Measurements from ENCODE around the gene MRM2. TPM values are rescaled to one million over a fixed set of nuclear protein-coding genes. Genes with fewer than 3 reads are reported as not detected.

MRM2 gene
- polyA plus RNA-seq, 2 of the 4 experiments (the other 2 are of a cell fraction), result 35.6 to 44.0 TPM

- TF ChIP-seq POLR2A (IDR thresholded peaks at IDR 0.05; ENCODE audit: low read length), result no peak
- TF ChIP-seq, protein P1, sequence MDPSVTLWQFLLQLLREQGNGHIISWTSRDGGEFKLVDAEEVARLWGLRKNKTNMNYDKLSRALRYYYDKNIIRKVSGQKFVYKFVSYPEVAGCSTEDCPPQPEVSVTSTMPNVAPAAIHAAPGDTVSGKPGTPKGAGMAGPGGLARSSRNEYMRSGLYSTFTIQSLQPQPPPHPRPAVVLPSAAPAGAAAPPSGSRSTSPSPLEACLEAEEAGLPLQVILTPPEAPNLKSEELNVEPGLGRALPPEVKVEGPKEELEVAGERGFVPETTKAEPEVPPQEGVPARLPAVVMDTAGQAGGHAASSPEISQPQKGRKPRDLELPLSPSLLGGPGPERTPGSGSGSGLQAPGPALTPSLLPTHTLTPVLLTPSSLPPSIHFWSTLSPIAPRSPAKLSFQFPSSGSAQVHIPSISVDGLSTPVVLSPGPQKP (IDR thresholded peaks at IDR 0.05; ENCODE audit: low read depth, low read length), result no peak
Measured at GRCh38 chr7:2219606-2220005, 22.4 kb downstream of the MRM2 start (continued).

GRCh38 chr7:2219136-2219535 lies 22.9 kb downstream of the MRM2 start:
- ChIA-PET POLR2A (no interaction called here), CTCF (no interaction called here)
- no peak overlapping the region for H3K27ac ChIP-seq
- no peak for ATAC-seq
- H3K4me3 ChIP-seq, result no peak overlapping the region
- FAIRE-seq, result no peak
- H3K4me1 ChIP-seq, result no peaks in the 10 kb centered on the region
- DNase-seq (ENCODE audit: low read depth in 1 of 2, low spot score in 1 of 2), result no peak
- TF ChIP-seq USF2 (IDR thresholded peaks at IDR 0.05) (no peak), CTCF (IDR thresholded peaks at IDR 0.05) (no peak), RARB (CRISPR knock-in tag; IDR thresholded peaks at IDR 0.05) (no peak), HEYL (CRISPR knock-in tag; IDR thresholded peaks at IDR 0.05) (no peak), ZSCAN20 (CRISPR knock-in tag; IDR thresholded peaks at IDR 0.05) (no peak), HOXB5 (CRISPR knock-in tag; IDR thresholded peaks at IDR 0.05) (no peak), E2F6 (IDR thresholded peaks at IDR 0.05; ENCODE audit: borderline replicate concordance, low read depth) (no peak), SMC3 (IDR thresholded peaks at IDR 0.05) (no peak)
- TF ChIP-seq, protein P2, sequence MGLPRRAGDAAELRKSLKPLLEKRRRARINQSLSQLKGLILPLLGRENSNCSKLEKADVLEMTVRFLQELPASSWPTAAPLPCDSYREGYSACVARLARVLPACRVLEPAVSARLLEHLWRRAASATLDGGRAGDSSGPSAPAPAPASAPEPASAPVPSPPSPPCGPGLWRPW (IDR thresholded peaks at IDR 0.05), result no peak
- TF ChIP-seq, protein P3, sequence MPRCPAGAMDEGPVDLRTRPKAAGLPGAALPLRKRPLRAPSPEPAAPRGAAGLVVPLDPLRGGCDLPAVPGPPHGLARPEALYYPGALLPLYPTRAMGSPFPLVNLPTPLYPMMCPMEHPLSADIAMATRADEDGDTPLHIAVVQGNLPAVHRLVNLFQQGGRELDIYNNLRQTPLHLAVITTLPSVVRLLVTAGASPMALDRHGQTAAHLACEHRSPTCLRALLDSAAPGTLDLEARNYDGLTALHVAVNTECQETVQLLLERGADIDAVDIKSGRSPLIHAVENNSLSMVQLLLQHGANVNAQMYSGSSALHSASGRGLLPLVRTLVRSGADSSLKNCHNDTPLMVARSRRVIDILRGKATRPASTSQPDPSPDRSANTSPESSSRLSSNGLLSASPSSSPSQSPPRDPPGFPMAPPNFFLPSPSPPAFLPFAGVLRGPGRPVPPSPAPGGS (IDR thresholded peaks at IDR 0.05), result no peak
- WGBS (ENCODE audit: missing lambda C conversion rate), result 86% methylated on average over 13 of the region's 15 CpGs
- H3K4me2 ChIP-seq, result no peak overlapping the region
- no peaks in the 10 kb centered on the region for H3K9me3 ChIP-seq

DNA sequence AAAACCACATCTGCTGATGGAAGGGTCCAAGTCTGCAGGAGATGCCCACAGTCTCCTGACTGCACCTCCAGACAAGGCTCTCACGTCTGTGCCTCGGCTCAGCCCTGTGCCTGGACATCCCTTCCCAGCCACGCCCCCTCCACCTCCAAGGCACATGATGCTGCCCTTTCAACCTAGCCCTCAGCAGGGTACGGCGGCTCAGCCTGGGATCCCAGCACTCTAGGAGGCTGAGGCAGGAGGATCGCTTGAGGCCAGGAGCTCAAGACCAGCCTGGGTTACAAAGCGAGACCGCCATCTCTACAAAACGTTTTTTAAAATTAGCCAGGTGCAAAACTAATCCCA lies 23.6 kb downstream of the MRM2 start:
- Histone ChIP-seq H3K4me2 (no peak overlapping the region), H3K4me1 (no peaks in the 10 kb centered on the region), H3K27ac (no peak overlapping the region), H3K4me3 (no peak overlapping the region), H3K9me3 (no peaks in the 10 kb centered on the region)
- no peak for DNase-seq (ENCODE audit: low read depth in 1 of 2, low spot score in 1 of 2)
- no peak for FAIRE-seq
- ChIA-PET POLR2A (no interaction called here), CTCF (interaction anchor here (0.6 kb wide), 1 partner anchor 180 kb away, joined by 3 read pairs; no protein-coding TSS in a partner anchor)
- 80% methylated on average over 9 of the region's 9 CpGs for WGBS (ENCODE audit: missing lambda C conversion rate)
- ATAC-seq, result no peak
- TF ChIP-seq RCOR1 (IDR thresholded peaks at IDR 0.05; ENCODE audit: low read depth, low read length) (no peak), RFX5 (IDR thresholded peaks at IDR 0.05) (no peak), RARB (CRISPR knock-in tag; IDR thresholded peaks at IDR 0.05) (no peak), JUN (IDR thresholded peaks at IDR 0.05) (no peak), HOXA7 (CRISPR knock-in tag; IDR thresholded peaks at IDR 0.05) (no peak), HMGXB4 (CRISPR knock-in tag; IDR thresholded peaks at IDR 0.05; ENCODE audit: borderline replicate concordance) (no peak), RNF2 (IDR thresholded peaks at IDR 0.05; ENCODE audit: borderline replicate concordance, low read depth) (no peak), MYC (IDR thresholded peaks at IDR 0.05; ENCODE audit: borderline replicate concordance, low read length) (no peak), ESRRA (IDR thresholded peaks at IDR 0.05; ENCODE audit: borderline replicate concordance, low read length) (no peak), EHMT2 (IDR thresholded peaks at IDR 0.05; ENCODE audit: low read depth) (no peak), BHLHE40 (IDR thresholded peaks at IDR 0.05; ENCODE audit: low read depth, low read length) (no peak), HEYL (CRISPR knock-in tag; IDR thresholded peaks at IDR 0.05) (no peak)

Data from A549 (cell line).